ENCODE measurements around the gene LRP3.
"Not testable (repeated sequence)": the region's sequence is repeated elsewhere in the genome, so short reads cannot be mapped to it uniquely, and the experiment has no call there.

The LRP3 gene

DNA sequence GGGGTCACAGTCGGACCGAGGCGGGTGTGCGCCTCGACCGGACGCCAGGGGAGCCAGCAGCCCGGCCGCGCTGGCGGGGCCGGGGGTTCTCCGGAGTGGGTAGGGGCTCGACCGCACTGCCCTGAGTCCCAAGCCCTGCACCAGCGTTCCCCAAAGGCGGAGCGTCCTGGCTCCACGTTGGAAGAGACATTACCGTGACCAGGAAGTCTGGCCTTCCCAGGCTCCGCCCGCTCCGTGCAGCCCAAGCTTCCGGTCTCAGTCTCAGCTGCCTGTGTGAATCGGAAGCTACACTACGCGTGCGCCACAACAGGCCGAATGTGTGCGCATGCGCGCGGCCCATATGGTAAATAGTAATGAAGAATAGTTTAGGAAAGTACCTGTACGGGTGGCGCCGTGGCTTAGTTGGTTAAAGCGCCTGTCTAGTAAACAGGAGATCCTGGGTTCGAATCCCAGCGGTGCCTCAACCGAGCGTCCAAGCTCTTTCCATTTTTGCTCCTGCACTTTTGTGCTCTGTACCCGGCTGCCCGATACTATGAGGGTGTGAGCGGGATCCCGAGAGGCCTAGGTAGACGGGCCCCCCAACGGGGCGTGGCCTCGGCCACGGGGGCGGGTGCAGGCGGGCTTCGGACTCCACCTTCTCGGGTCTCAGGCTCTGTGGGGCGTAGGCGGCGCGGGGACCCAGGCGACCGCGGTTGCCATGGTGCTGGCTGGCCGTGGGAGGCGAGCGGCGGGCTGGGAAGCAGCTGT is 17.3 kb upstream of the LRP3 start:
- DNase-seq: peak; percentile 100

DNA sequence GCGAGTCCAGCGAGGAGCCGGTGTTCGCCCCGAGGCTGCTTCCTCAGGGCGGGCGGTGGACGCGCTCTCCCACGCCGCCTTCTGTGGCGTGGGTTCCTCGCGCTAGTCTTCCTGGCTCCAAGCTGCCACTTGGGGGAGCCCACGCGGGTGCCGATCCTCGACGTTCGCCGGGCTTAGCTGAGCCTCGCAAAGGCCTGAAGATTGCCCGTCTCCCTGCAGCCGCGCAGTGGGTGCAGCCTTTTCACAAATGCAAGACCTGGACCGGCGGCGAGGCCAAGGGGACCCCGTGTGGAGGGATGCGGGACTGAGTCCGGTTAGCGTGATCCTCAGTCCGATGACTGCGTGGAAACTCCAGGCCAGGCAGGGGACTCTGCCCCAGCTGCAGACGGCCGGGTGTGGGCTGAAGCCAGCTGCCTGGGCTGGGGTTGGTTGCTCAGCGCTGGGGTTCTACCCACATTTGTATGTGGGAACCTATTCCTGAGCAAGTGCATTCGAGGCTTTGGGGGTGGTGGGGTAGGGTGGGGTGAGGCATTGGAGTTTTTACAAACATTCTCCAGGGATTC is 16.6 kb upstream of the LRP3 start:
- DNase-seq: peak; percentile 91

DNA sequence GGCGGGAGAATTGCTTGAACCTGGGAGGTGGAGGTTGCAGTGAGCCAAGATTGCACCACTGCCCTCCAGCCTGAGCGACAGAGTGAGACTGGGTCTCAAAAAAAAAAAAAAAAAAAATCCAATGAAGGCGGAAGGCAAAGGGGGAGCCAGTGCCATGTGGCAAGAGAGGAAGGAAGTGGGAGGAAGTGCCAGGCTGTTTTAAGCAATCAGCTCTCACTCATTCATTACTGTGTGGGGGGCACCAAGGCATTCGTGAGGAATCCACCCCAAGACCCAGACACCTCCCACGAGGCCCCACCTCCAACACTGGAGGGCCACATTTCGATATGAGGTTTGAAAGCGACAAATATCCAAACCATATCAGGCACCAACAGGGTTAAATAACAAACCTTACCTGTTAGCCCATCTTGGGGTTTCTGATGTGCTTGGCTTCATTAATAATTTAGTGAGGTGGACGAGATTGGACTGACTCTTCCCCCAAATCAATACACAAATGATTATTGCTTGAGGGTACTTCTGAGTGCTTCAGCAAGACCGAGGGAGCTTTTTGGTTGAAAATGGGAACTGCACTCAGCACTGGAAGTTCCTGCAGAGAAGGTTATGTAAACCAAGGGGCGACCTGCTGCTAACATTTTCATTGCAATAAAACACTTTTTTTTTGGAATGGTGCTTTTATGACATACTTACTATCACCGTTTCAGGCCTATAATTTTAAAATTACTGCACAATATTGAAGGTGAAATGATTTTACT is 7.5 kb upstream of the LRP3 start:
- no peak for DNase-seq

DNA sequence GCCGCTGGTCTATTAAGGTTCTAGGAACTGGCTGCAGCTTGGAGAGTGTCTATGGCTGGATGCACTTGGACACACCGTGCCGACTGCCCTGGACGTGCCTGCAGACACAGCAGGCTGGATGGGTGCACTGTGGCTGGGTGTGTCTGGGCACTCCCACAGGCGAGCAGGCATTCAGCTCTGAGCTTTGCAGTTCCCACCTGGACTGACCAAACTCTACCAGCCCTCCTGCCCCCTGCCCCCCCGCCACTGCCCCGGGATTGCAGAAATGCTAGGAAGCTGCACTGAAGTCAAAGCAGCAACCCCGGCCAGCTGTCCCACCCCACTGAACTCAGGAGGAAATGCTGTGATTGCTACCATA is 7.0 kb upstream of the LRP3 start:
- no peak for DNase-seq

DNA sequence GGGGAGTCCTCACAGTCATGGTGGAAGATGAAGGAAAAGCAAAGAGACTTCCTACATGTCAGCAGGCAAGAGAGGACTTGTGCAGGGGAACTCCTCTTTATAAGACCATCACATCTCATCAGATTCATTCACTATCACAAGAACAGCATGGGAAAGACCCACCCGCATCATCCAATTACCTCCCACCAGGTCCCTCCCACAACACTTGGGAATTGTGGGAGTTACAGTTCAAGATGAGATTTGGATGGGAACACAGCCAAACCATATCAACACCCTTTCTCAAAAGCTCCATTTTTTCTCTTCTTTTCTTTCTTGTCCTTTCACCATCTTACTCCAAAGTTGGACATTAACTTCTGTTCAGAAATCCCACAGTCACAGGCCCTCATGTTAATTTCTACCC is 4.7 kb upstream of the LRP3 start:
- no peak for DNase-seq

DNA sequence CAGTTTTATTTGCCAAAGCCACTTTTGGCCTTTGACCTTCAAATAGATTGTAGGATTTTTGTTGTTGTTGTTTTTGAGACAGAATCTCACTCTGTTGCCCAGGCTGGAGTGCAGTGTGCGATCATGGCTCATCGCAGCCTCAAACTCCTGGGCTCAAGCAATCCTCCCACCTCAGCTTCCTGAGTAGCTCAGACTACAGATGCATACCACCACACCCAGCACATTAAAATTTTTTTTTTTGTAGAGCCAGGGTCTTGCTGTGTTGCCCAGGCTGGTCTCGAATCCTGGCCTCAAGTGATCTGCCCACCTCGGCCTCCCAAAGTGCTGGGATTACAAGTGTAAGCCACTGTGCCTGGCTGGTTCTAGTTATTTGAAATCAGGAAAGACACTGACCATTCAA is 3.0 kb upstream of the LRP3 start:
- DNase-seq: not testable (repeated sequence)

DNA sequence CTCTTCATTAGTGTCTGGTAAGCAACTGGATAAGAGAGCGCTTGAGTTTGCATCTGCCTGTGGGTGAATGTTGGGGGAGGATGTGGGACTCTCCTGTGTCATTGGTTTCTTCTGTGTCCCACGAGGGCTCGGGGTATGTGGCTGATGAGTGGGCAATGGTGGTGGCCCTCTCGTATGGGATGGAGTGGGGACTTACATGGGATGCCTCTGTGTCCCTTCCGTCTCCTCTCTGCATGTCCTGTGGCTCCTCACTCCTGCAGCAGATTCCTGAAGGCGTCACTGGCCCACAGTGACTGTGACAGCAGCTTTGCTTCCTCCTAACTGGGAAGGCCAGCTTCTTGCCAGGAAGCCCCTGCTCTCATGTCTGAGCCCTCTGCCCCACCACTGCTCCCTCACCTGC is 2.6 kb upstream of the LRP3 start:
- no peak for DNase-seq

DNA sequence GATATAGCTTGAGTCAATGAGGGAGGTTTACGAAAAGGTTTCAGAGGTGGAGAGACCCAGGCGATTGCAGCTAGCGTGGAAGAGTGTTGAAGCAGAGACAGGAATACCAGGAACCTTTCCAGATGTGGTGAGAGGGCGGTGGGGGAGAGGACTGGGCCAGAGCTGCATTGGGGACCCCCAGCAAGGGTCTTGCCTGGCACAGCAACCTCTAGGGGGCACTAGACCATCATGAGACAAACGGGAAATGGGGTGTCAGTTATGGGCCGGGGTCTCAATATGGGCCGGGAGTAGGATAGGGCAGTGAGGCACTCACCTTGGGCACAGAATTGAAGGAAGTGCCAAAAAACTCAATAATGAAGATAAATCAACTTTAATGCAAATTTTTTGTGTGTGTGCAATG is 2.1 kb upstream of the LRP3 start:
- DNase-seq: no peak

DNA sequence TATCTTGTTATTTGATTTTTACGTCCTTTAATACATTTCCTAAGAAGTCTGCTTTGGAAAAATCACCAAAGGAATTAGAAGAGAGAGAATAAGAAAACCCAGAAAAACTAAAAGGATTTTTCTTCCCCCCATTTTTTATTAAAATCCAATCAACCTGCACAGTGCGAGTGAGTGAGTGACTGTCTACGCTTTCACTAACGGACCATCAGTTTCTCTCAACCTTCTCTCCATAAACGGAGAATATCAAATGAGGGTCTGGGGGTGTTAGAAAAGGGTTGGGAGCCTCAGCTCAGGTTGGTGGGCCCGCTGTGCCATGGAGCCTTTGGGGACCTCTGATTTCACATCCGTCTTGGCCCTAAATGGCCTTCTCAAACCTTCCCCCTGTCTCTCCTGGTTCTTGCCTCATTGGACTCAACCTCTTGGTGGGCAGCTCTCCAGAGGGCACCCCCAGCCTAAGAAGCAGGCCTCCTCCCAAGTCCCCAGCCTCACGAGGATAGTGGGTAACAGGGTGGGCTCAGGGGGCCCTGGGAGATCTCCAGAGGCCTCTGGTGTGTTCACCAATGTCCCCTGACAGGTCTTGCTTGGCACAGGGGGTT is 763 bp upstream of the LRP3 start:
- no peak for DNase-seq

DNA sequence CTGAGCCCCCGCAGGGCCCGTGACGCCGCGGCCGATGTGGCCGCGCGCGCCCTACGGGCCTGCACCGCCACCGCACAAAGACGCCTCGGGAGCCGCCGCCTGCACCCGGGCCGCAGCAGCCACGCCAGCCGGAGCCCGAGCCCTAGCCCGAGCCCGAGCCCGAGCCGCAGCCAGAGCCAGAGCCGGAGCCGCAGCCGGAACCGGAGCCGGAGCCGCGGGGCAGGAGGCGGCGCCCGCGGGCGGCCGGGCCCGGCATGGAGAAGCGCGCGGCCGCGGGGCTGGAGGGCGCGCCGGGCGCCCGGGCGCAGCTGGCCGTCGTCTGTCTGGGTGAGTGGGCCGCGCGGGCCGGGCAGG is 379 bp downstream of the LRP3 start:
- DNase-seq: no peak

DNA sequence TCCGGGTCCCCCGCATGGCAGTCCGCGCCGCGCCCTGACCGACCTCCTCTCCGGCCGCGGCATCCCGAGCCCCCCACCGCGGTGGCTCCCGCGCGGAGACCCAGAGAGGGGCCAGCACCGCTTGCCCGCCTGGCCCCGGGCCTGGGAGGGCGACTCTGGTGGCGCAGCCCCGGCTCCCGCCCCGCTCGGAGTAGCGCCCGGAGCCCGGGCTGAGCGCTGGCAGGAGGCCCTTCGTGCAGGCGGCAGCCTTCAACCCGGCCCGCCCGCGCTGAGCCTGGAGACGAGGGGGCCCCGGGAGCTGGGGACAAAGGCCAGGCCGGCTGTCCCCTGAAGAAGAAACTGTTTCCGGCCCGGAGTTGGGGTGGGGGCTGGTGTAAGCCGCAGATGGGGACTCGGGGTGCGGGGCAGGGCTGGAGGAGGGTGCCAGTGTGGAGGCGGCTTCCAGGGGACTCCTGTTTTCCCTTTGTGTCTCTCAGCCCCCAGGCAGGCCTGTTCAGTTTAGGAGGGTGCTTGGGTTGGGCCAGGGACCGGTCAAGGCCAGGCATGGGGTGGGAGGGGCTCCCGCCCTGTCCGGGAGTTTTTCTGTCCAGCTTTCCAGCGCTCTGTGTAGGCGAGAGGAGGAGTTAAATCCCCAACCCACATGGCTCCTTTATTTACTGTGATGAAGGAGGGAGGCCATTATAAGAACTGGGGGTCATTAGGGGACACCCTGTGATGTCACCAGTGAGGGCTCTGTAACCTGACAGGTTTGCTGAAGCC is 935 bp downstream of the LRP3 start:
- peak; percentile 65 for DNase-seq

DNA sequence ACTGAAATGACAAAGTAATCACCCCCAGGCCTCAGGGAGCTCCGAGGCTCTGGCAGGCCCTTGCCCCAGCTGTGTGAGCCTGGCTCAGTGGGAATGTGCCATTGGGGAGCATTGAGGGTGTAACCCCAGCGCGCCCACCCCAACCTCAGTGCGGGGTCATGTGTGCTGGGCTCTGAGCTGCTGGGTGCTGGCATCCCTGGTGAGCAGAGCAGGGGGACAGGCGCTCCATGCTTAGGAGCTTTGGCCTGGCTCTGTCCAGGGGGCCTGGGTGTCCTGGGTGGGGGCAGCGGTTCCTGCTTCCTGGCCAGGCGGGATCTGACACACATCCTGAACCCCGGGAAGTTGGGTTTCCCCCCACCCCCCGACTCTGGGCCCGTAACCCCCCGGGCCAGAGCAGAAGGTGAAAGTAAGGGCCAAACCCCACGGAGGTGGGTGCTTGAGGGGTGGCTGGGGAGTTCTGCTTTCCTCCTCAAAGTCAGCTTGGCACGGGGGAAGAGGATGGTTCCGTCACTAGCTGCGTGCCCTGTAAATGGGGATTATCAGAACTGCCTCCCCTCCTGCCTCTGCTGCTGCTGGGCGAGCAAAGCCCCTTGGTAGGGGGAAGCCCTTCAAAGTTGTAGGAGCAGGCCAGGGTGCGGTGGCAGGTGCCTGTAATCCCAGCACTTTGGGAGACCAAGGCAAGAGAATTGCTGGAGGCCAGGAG is 1.7 kb downstream of the LRP3 start:
- DNase-seq: no peak

DNA sequence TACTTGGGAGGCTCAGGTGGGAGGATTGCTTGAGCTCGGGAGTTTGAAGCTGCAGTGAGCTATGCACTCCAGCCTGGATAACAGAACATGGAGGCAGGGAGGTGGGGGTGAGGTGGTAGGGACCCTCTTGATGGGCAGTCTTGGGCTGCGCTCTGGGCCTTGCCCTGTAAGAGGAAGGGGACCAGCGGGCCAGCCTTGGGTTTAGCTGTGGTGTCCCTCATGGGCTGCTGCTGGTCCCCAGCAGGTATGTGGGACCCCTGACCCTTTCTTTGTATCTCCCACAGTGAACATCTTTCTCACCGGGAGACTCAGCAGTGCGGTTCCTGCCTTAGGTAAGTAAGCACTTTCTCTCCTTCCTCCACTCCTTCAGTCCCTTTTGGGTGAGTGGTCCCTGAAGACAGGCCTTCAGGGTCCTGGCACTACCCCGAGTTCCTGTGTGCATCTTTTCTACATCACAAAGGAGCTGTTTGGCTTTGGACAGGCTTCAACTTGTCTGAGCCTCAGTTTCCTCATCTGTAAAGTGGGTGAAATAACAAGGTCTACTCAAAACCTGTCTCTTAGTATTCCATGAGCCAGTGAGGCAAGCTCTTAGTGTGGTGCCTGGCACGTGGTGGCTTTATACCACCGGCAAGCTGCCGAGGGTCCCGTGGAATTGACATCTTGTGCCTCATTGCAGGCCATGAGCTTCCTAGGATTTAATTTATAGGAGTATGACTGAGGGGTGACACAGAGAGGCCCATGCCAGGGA is 2.5 kb downstream of the LRP3 start:
- DNase-seq: no peak

DNA sequence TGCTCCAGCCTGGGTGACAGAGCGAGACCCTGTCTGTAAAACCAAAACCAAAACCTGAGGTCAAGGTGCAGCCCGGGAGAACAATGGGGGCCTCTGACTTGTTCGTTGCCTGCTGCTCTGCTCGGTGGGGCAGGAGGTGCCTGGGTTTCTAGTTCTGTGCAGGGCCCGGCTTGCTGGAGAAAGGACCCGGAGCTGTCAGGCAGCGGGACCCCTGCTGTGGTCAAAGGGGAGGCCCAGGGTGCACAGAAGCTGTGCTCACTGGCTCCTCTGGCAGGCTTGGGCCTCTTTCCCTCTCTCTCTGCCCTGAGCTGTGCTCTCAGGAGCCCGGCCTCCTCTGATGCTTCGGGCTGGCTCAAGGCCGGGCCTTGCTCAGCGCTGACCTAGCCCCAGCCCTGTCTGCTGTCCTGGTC is 3.5 kb downstream of the LRP3 start:
- no peak for DNase-seq

DNA sequence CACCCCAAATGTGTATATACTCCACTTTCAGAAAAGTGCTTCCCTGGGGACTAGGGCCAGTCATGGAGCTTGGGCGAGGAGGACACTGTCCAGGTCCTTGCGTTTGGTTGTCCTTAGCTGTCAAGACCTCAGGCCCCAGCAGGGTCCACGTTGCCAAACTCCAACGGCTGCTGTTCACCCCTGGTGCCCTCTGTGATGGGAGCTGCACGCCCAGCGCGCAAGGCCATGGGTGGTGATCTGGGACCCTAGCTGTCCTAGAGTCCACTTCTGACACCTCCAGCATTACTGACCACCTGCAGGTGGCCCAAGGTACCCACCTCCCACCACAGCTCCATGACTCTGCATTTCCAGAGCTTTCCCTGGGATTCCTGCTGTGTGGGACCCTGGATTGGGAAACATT is 4.0 kb downstream of the LRP3 start:
- no peak for DNase-seq

DNA sequence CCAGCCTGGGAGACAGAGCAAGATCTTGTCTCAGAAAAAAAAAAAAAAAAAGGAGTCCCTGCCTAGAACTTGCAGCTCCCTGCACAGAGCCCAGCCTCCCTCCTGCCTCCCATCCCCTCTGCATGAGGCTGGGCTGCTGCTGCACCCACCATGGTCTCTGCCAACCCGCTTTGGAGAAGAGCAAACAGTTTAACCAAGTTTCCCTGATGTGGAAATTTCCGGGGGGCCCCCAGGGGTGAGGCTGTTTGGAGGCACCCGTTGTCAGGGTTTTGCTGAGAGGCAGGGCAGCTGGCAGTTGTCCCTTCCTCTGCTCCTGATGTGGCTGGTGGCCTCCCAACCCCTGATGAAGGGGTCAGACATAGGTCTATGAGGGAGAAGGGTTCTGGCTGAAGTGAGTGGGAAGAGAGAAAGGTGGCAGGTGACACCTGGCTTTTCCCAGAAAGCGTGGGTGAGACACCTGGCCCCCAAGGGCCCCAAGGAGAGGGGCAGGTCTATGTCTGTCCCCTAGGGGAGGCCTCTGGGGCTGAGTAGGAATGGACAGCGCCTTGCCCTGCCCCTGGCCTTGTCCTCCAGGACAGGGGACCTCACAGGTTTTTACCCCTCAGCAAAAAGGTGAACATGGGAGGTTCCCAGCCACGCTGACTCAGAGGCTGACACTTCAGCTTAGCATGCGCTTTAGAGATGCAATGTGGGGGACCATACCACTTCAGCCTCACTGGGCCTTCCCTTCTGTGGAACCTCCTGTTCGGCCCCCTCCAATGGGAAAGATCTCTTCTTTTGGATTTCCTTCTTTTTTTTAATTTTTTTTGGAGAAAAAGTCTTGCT is 5.5 kb downstream of the LRP3 start:
- DNase-seq: no peak

DNA sequence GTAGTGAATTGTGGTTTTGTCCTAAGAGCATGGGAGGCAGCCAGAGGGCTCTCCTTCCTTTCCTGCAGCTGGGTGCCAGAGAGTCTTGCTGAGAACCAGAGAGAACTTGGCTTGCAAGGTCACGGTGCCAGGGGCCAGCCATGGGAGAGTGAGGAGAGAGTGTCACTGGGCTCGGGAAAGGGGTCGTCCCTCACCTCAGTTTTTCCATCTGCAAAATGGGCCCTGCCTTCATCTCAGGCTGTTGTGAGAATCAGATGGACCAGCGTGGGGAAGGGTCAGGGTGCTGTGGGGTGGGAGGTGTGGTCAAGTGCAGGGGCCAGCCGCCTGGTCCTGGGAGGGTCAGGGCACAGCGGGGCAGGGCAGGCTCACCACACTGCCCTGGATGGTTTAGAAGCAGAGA is 7.3 kb downstream of the LRP3 start:
- no peak for DNase-seq

DNA sequence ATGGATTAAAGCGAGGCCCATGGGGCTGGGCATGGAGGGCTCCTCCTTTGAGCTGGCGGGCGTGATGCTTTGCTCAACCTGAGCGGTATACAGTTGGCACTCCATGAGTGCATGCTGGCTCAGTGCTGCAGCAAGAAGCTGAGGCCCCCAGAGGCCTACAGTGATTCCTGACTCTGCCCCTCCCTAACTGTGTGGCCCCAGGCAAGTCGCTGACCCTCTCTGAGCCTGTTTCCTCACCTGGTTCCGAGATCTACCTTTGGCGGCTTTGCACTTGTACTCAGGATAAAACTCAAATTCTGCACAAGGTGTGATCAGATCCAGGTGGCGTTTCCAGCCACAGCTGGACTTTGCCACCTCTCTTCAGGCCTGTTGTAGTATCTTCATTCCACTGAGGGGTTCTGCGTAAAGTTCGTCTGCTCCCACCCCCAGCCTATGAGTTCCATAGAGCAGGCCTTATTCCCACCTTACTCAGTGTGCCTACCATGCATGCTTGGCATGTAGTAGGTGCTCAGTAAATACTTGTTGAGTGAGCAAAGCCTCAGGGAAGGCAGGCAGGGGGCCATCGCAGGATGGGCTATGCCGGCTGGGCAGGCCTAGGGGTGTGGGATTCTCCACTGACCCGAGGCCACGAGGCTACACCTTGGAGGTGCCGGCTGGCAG is 7.9 kb downstream of the LRP3 start:
- DNase-seq: no peak

DNA sequence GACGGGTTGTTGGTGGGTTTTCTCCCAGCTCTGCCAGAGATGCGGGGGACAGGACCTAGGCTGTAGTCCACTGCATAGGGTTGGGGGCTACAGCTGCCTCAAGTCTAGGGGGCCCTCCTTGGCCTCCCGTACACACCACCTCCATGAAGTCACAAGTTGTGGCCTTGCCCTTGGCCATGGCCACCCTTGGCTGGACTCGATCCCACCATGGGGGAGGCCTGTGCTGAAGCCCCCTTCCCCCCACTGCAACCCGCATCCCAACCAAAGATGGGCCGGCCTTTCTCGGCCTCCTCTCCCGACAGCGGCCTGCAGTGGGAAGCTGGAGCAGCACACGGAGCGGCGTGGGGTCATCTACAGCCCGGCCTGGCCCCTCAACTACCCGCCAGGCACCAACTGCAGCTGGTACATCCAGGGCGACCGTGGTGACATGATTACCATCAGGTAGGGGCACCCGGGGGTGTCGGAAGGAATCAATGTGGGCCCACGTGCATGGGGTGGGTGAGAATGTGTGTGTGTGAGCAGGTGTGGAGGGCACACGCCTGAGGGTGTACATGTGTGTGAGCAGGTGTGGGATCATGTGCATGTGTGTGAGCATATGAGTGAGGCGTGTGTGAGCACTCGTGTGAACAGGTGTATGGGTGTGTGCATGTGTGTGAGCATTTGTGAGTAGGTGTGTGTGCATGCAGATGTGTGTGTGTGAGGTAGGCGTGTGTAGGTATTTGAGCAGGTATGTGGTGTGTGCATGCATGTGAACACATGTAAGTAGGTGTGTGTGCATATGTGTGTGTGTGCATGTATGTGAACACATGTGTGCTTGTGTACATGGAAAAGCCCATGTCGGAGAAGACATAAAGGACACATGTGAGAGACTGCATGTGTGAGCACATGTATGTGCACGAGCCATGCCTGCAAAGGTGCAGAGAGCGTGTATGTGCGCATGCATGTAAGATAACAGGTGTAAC is 8.7 kb downstream of the LRP3 start:
- no peak for DNase-seq
